Neuronal stem cell (in vitro differentiated cells): ENCODE data around the gene LILRA2.

ENCODE experiments used
- DNase-seq: peaks from one replicate; pipeline ENCODE4 v3.0.0-alpha.2; 2013; ENCODE audit warnings: low spot score
- H2AFZ ChIP-seq: one replicate; pipeline ENCODE4 v1.6.1; 2013; ENCODE audit warnings: mild to moderate bottlenecking, low read length, inconsistent platforms
- H2AK5ac ChIP-seq: 2 replicates; pipeline ENCODE4 v1.6.1; 2013; ENCODE audit warnings: low read depth, mild to moderate bottlenecking, inconsistent platforms, low read length, moderate library complexity, mixed read lengths
- H2BK120ac ChIP-seq: 2 replicates; pipeline ENCODE4 v1.6.1; 2013; ENCODE audit warnings: low read depth, mild to moderate bottlenecking, inconsistent platforms, low read length, moderate library complexity, mixed read lengths
- H2BK12ac ChIP-seq: one replicate; pipeline ENCODE4 v1.6.1; 2013; ENCODE audit warnings: low read length, inconsistent platforms
- H2BK15ac ChIP-seq: 2 replicates; pipeline ENCODE4 v1.6.1; 2013; ENCODE audit warnings: mild to moderate bottlenecking, low read length, inconsistent platforms, mixed read lengths
- H2BK5ac ChIP-seq: one replicate; pipeline ENCODE4 v1.6.1; 2013; ENCODE audit warnings: inconsistent platforms, mild to moderate bottlenecking, low read length, moderate library complexity
- H3K14ac ChIP-seq: one replicate; pipeline ENCODE4 v1.6.1; 2013; ENCODE audit warnings: low read length, inconsistent platforms
- H3K18ac ChIP-seq: 2 replicates; pipeline ENCODE4 v1.6.1; 2013; ENCODE audit warnings: low read length, inconsistent platforms
- H3K23ac ChIP-seq: 2 replicates; pipeline ENCODE4 v1.6.1; 2013; ENCODE audit warnings: low read depth, mild to moderate bottlenecking, mixed read lengths, low read length, inconsistent platforms; ENCODE audit not compliant: poor library complexity
- H3K27ac ChIP-seq: replicated peaks from 3 replicates; pipeline ENCODE4 v1.5.1; 2013; ENCODE audit warnings: low read length, inconsistent platforms
- H3K27me3 ChIP-seq, 3 experiments: 2 replicates each; pipeline ENCODE4 v1.6.1; 2013; ENCODE audit warnings: low read length in 3 of 3, mild to moderate bottlenecking in 2 of 3, inconsistent platforms in 1 of 3, low read depth in 1 of 3, mixed read lengths in 1 of 3, moderate library complexity in 1 of 3; ENCODE audit not compliant: control insufficient read depth in 3 of 3, insufficient read depth in 3 of 3
- H3K36me3 ChIP-seq, 2 donors: replicated peaks in 1 of 2; 2 replicates each; pipeline ENCODE4 v1.6.1; 2013; ENCODE audit warnings: low read length in 2 of 2; ENCODE audit not compliant: control insufficient read depth in 2 of 2, insufficient read depth in 2 of 2
- H3K4ac ChIP-seq: 2 replicates; pipeline ENCODE4 v1.6.1; 2013; ENCODE audit warnings: inconsistent platforms, mild to moderate bottlenecking, low read length, moderate library complexity
- H3K4me1 ChIP-seq, 2 donors: 1 replicate in 1 of 2; 2 replicates in 1 of 2; pipeline ENCODE4 v1.6.1; 2013; ENCODE audit warnings: low read length in 2 of 2, low read depth in 1 of 2; ENCODE audit not compliant: control insufficient read depth in 2 of 2, insufficient read depth in 1 of 2
- H3K4me2 ChIP-seq: one replicate; pipeline ENCODE4 v1.6.1; 2013; ENCODE audit warnings: mild to moderate bottlenecking, low read length, inconsistent platforms; ENCODE audit not compliant: insufficient read depth, poor library complexity, severe bottlenecking
- H3K4me3 ChIP-seq, 2 donors: 2 replicates each; pipeline ENCODE4 v1.5.1; 2013; ENCODE audit warnings: low read length in 2 of 2, mild to moderate bottlenecking in 2 of 2, inconsistent platforms in 1 of 2, moderate library complexity in 1 of 2
- H3K79me1 ChIP-seq: one replicate; pipeline ENCODE4 v1.6.1; 2013; ENCODE audit warnings: low read depth, mild to moderate bottlenecking, inconsistent platforms, low read length, moderate library complexity
- H3K9ac ChIP-seq: one replicate; pipeline ENCODE4 v1.6.1; 2013; ENCODE audit warnings: mild to moderate bottlenecking, low read depth, low read length, inconsistent platforms; ENCODE audit not compliant: poor library complexity
- H3K9me3 ChIP-seq, 2 donors: replicated peaks in 1 of 2; 2 replicates each; pipeline versions ENCODE3 to v1.6.1; 2013; ENCODE audit warnings: low read length in 2 of 2, mild to moderate bottlenecking in 2 of 2, inconsistent platforms in 1 of 2, low read depth in 1 of 2, mixed read lengths in 1 of 2, moderate library complexity in 1 of 2; ENCODE audit not compliant: control insufficient read depth in 2 of 2, insufficient read depth in 1 of 2
- H4K8ac ChIP-seq: one replicate; pipeline ENCODE4 v1.6.1; 2013; ENCODE audit warnings: low read depth, mild to moderate bottlenecking, inconsistent platforms, low read length, moderate library complexity
- H4K91ac ChIP-seq: one replicate; pipeline ENCODE4 v1.6.1; 2013; ENCODE audit warnings: low read length, low read depth, mild to moderate bottlenecking, inconsistent platforms; ENCODE audit not compliant: poor library complexity
- whole genome bisulfite sequencing, 2 donors: extraction: QIAGEN DNeasy Blood & Tissue Kit; methylation state at CpG; one replicate each; pipeline ENCODE4 v1.1.7; 2013; ENCODE audit warnings: missing lambda C conversion rate in 2 of 2, mixed read lengths in 1 of 2; ENCODE audit not compliant: insufficient read length in 2 of 2, insufficient replicate concordance in 1 of 2; ENCODE audit errors: extremely low coverage in 2 of 2; 5-methylcytosine and 5-hydroxymethylcytosine counted together

LILRA2 gene

GRCh38 chr19:54551293-54551692 is 22.3 kb upstream of the LILRA2 start:
- Histone ChIP-seq H3K36me3 (no peaks in the 10 kb centered on the region), H3K9ac (no peak overlapping the region), H2BK120ac (no peak overlapping the region), H3K14ac (no peak overlapping the region), H2BK15ac (no peak overlapping the region), H2BK5ac (no peak overlapping the region), H3K4me3 (no peak overlapping the region), H3K79me1 (no peaks in the 10 kb centered on the region), H2BK12ac (no peak overlapping the region), H3K27ac (no peak overlapping the region), H3K23ac (no peak overlapping the region), H3K4ac (no peak overlapping the region), H3K4me1 (no peaks in the 10 kb centered on the region), H3K27me3 (peaks cover 0 to 11% (median 2%) of the 10 kb centered on the region in 3 experiments), H4K91ac (no peak overlapping the region), H2AFZ (no peak overlapping the region), H3K18ac (no peak overlapping the region), H2AK5ac (no peak overlapping the region), H4K8ac (no peak overlapping the region), H3K9me3 (peaks cover 0 to 49% of the 10 kb centered on the region in 2 donors), H3K4me2 (no peak overlapping the region)
- no CpG with 5 or more reads among the region's 6 CpGs for WGBS, 2 donors
- DNase-seq = no peak

GRCh38 chr19:54551950-54552912 is 21.4 kb upstream of the LILRA2 start:
- DNase-seq = no peak
- H4K91ac ChIP-seq = no peak overlapping the region

GRCh38 chr19:54552913-54553310 is 20.7 kb upstream of the LILRA2 start:
- Histone ChIP-seq H2BK5ac (no peak overlapping the region), H3K4me3 (peak overlapping the region in 1 of 2 donors; percentile 77), H3K4ac (peak overlapping the region; percentile 66), H3K9ac (no peak overlapping the region), H2BK12ac (no peak overlapping the region), H2BK120ac (peak overlapping the region; percentile 31), H3K4me1 (no peaks in the 10 kb centered on the region), H3K27me3 (peaks cover 0 to 11% (median 2%) of the 10 kb centered on the region in 3 experiments), H3K23ac (peak overlapping the region; percentile 26), H3K36me3 (no peaks in the 10 kb centered on the region), H3K4me2 (no peak overlapping the region), H4K8ac (no peak overlapping the region), H2BK15ac (no peak overlapping the region), H3K79me1 (no peaks in the 10 kb centered on the region), H2AFZ (no peak overlapping the region), H4K91ac (no peak overlapping the region), H3K9me3 (peaks cover 0 to 45% of the 10 kb centered on the region in 2 donors), H3K18ac (no peak overlapping the region), H2AK5ac (no peak overlapping the region), H3K27ac (no peak overlapping the region), H3K14ac (no peak overlapping the region)
- DNase-seq = no peak
- WGBS, 2 donors = no CpG with 5 or more reads among the region's 15 CpGs

More at GRCh38 chr19:54551950-54552912, 21.4 kb upstream of the LILRA2 start:
- Histone ChIP-seq H3K27ac (no peak overlapping the region), H3K36me3 (no peaks in the 10 kb centered on the region), H3K14ac (no peak overlapping the region), H4K8ac (no peak overlapping the region), H2BK5ac (no peak overlapping the region), H3K4me2 (no peak overlapping the region), H3K9me3 (peaks cover 0 to 45% of the 10 kb centered on the region in 2 donors), H3K27me3 (peaks cover 0 to 11% (median 2%) of the 10 kb centered on the region in 3 experiments), H3K4me3 (peak overlapping the region in 1 of 2 donors; percentile 77), H3K4ac (no peak overlapping the region), H3K18ac (no peak overlapping the region), H2BK12ac (no peak overlapping the region), H3K9ac (no peak overlapping the region), H3K23ac (peak overlapping the region; percentile 26), H3K4me1 (no peaks in the 10 kb centered on the region), H2AFZ (no peak overlapping the region), H2BK15ac (no peak overlapping the region), H2BK120ac (no peak overlapping the region), H3K79me1 (no peaks in the 10 kb centered on the region), H2AK5ac (no peak overlapping the region)
- 86 to 100% methylated on average over 1 to 3 of the region's 22 CpGs for WGBS, 2 donors

- Histone ChIP-seq H3K4me1 (no peaks in the 10 kb centered on the region), H2AK5ac (no peak overlapping the region), H3K18ac (no peak overlapping the region), H3K23ac (no peak overlapping the region), H3K79me1 (no peaks in the 10 kb centered on the region), H3K9me3 (peaks cover 0 to 45% of the 10 kb centered on the region in 2 donors), H3K9ac (no peak overlapping the region), H2AFZ (no peak overlapping the region), H3K27ac (no peak overlapping the region), H3K4ac (no peak overlapping the region), H4K8ac (no peak overlapping the region), H2BK120ac (no peak overlapping the region), H3K14ac (no peak overlapping the region), H4K91ac (no peak overlapping the region), H2BK15ac (no peak overlapping the region), H3K4me3 (no peak overlapping the region), H2BK5ac (no peak overlapping the region), H2BK12ac (no peak overlapping the region), H3K27me3 (peaks cover 0 to 8% (median 2%) of the 10 kb centered on the region in 3 experiments), H3K4me2 (no peak overlapping the region), H3K36me3 (no peaks in the 10 kb centered on the region)
- no CpG with 5 or more reads among the region's 10 CpGs for WGBS, 2 donors
- no peak for DNase-seq
These were observed 19.6 kb upstream of the LILRA2 start for GRCh38 chr19:54554006-54554405.
